Left ventricle myocardium inferior (tissue), 1 donor: ENCODE data around the gene GAD2. TPM values are rescaled to one million over a fixed set of nuclear protein-coding genes. Genes with fewer than 3 reads are reported as not detected.
A peak's percentile ranks its signal among the peaks of the same experiment; 100 is the strongest.

Source experiments
- DNase-seq: peaks from one replicate; pipeline ENCODE4 v3.0.0-alpha.2; 2020
- H3K27ac ChIP-seq: fragments of 200-600 bp; replicated peaks from 2 replicates; pipeline ENCODE4 v1.8.0; 2021
- H3K27me3 ChIP-seq: fragments of 200-600 bp; 2 replicates; pipeline ENCODE4 v1.8.0; 2021; ENCODE audit warnings: low read depth
- H3K36me3 ChIP-seq: fragments of 200-600 bp; 2 replicates; pipeline ENCODE4 v1.8.0; 2021
- H3K4me1 ChIP-seq: fragments of 200-600 bp; 2 replicates; pipeline ENCODE4 v1.8.0; 2021
- H3K4me3 ChIP-seq: fragments of 200-600 bp; 2 replicates; pipeline ENCODE4 v1.8.0; 2021; ENCODE audit warnings: mild to moderate bottlenecking, moderate library complexity
- H3K9me3 ChIP-seq: fragments of 200-600 bp; replicated peaks from 2 replicates; pipeline ENCODE4 v1.8.0; 2021
- CTCF ChIP-seq: fragments of 200-600 bp; IDR thresholded peaks from 2 replicates; pipeline ENCODE4 v1.8.0; 2021; ENCODE audit warnings: antibody characterized with exemption, mild to moderate bottlenecking, borderline replicate concordance
- intact Hi-C: fragments of 100-400 bp; cut with micrococcal nuclease; formaldehyde crosslinking; loops from one replicate; pipeline ENCODE4 v1.11.0; 2022
- total RNA-seq: library from RNA; stranded (reverse); fragmentation: NEBNext Ultra II Directional; extraction: Animal tissue kit (Norgen Biotek cat#: 25700); gene quantifications from one replicate; pipeline ENCODE4 v1.2.1, GENCODE V29; 2021
- donor health status: DM: no; HTN: yes; CAD: no; lungs with severe emphysema.

GAD2 gene
- total RNA-seq, 1 donor from 2014 or later: not detected

- Histone ChIP-seq H3K9me3 (no peaks in the 10 kb centered on the region), H3K4me3 (peak overlapping the region; percentile 33), H3K4me1 (peaks cover 37% of the 10 kb centered on the region), H3K27me3 (peaks cover 99% of the 10 kb centered on the region), H3K36me3 (no peaks in the 10 kb centered on the region), H3K27ac (no peak overlapping the region)
- no peak for DNase-seq
- intact Hi-C loops: no loop called here
- no peak for TF ChIP-seq CTCF
Measured at GRCh38 chr10:26215935-26216584, 514 bp upstream of the GAD2 start.

- peaks cover 37% of the 10 kb centered on the region for H3K4me1 ChIP-seq
- peaks cover 99% of the 10 kb centered on the region for H3K27me3 ChIP-seq
- peak overlapping the region; percentile 21 for H3K4me3 ChIP-seq
- DNase-seq: no peak
- no peaks in the 10 kb centered on the region for H3K9me3 ChIP-seq
- intact Hi-C loops: no loop called here
- no peak overlapping the region for H3K27ac ChIP-seq
- H3K36me3 ChIP-seq: no peaks in the 10 kb centered on the region
- TF ChIP-seq CTCF: no peak
Measured at GRCh38 chr10:26217396-26218086, 967 bp downstream of the GAD2 start.

GRCh38 chr10:26219676-26220075 lies 3.1 kb downstream of the GAD2 start:
- no peak overlapping the region for H3K4me3 ChIP-seq
- no peak for DNase-seq
- no peak overlapping the region for H3K27ac ChIP-seq
- H3K4me1 ChIP-seq: peaks cover 36% of the 10 kb centered on the region
- no peaks in the 10 kb centered on the region for H3K9me3 ChIP-seq
- no peak for TF ChIP-seq CTCF
- intact Hi-C loops: no loop called here
- peaks cover 99% of the 10 kb centered on the region for H3K27me3 ChIP-seq
- no peaks in the 10 kb centered on the region for H3K36me3 ChIP-seq

- no peaks in the 10 kb centered on the region for H3K9me3 ChIP-seq
- no peak for DNase-seq
- no peak overlapping the region for H3K4me3 ChIP-seq
- intact Hi-C loops: no loop called here
- no peaks in the 10 kb centered on the region for H3K36me3 ChIP-seq
- TF ChIP-seq CTCF: no peak
- no peak overlapping the region for H3K27ac ChIP-seq
- peaks cover 23% of the 10 kb centered on the region for H3K4me1 ChIP-seq
- H3K27me3 ChIP-seq: peaks cover 99% of the 10 kb centered on the region
Measured at GRCh38 chr10:26220901-26221300, 4.3 kb downstream of the GAD2 start.

- DNase-seq: no peak
- H3K4me1 ChIP-seq: peaks cover 17% of the 10 kb centered on the region
- TF ChIP-seq CTCF: no peak
- no peak overlapping the region for H3K27ac ChIP-seq
- no peaks in the 10 kb centered on the region for H3K9me3 ChIP-seq
- peaks cover 99% of the 10 kb centered on the region for H3K27me3 ChIP-seq
- no peaks in the 10 kb centered on the region for H3K36me3 ChIP-seq
- intact Hi-C loops: no loop called here
- H3K4me3 ChIP-seq: no peak overlapping the region
Measured at GRCh38 chr10:26221541-26221940, 5.0 kb downstream of the GAD2 start.
